Cardiac muscle cell (in vitro differentiated cells and primary cell): ENCODE results near the gene VAT1L. TPM values are rescaled to one million over a fixed set of nuclear protein-coding genes. Genes with fewer than 3 reads are reported as not detected.
A peak's percentile ranks its signal among the peaks of the same experiment; 100 is the strongest.

Source experiments
- DNase-seq, 2 donors: peaks; one replicate each; pipeline versions ENCODE4 v3.0.0 to v3.0.0-alpha.2; 2010 to 2017; ENCODE audit warnings: low read depth in 1 of 2, low spot score in 1 of 2
- H3K27ac ChIP-seq: fragments of 200-600 bp; sonication (generic); 2 replicates; pipeline ENCODE4 v1.5.1; 2016
- H3K27me3 ChIP-seq: fragments of 200-600 bp; sonication (generic); 2 replicates; pipeline ENCODE4 v1.6.0; 2016; ENCODE audit warnings: control low read depth
- H3K36me3 ChIP-seq: fragments of 200-600 bp; sonication (generic); 2 replicates; pipeline ENCODE4 v1.5.1; 2016; ENCODE audit warnings: control low read depth
- H3K4me1 ChIP-seq: fragments of 200-600 bp; sonication (generic); 2 replicates; pipeline ENCODE4 v1.8.1; 2017; ENCODE audit warnings: low read depth, mild to moderate bottlenecking, mixed run types
- H3K4me3 ChIP-seq: fragments of 200-600 bp; sonication (generic); 2 replicates; pipeline ENCODE4 v1.5.1; 2016; ENCODE audit warnings: mild to moderate bottlenecking
- H3K9me3 ChIP-seq: fragments of 200-600 bp; sonication (generic); 2 replicates; pipeline ENCODE4 v1.5.1; 2017; ENCODE audit warnings: low read depth, mild to moderate bottlenecking, control low read depth
- CTCF ChIP-seq: IDR thresholded peaks from 2 replicates; pipeline ENCODE4 v1.5.1; 2012; ENCODE audit warnings: low read depth, mild to moderate bottlenecking, low read length
- polyA plus RNA-seq: library from polyadenylated mRNA; unstranded; fragments of >200 nt; fragmentation: Nextera tagmentation; extraction: Ambion mirVana; gene quantifications from 2 replicates; pipeline ENCODE4 v1.2.1, GENCODE V29; 2016
- total RNA-seq: library from RNA; depleted of rRNA; stranded (reverse); fragments of >200 nt; gene quantifications from 2 replicates; pipeline ENCODE4 v1.2.3, GENCODE V29; 2016

Gene VAT1L
- total and polyA plus RNA-seq, 2 experiments from 2014 or later = 1.5 to 2.4 TPM

GRCh38 chr16:77767826-77768225, 20.5 kb upstream of the VAT1L start:
- no peaks in the 10 kb centered on the region for H3K36me3 ChIP-seq
- H3K9me3 ChIP-seq = no peaks in the 10 kb centered on the region
- H3K27me3 ChIP-seq = peaks cover 7% of the 10 kb centered on the region
- no peak for TF ChIP-seq CTCF
- no peaks in the 10 kb centered on the region for H3K4me1 ChIP-seq
- DNase-seq = no peak
- no peak overlapping the region for H3K27ac ChIP-seq
- no peak overlapping the region for H3K4me3 ChIP-seq

- TF ChIP-seq CTCF = no peak
- DNase-seq = no peak
- Histone ChIP-seq H3K4me1 (no peaks in the 10 kb centered on the region), H3K27ac (no peak overlapping the region), H3K4me3 (no peak overlapping the region), H3K27me3 (no peaks in the 10 kb centered on the region), H3K9me3 (no peaks in the 10 kb centered on the region), H3K36me3 (no peaks in the 10 kb centered on the region)
Measured at GRCh38 chr16:77775911-77776909, 12.2 kb upstream of the VAT1L start.

- H3K27ac ChIP-seq = no peak overlapping the region
- no peaks in the 10 kb centered on the region for H3K9me3 ChIP-seq
- no peak for TF ChIP-seq CTCF
- H3K4me3 ChIP-seq = no peak overlapping the region
- H3K27me3 ChIP-seq = no peaks in the 10 kb centered on the region
- H3K36me3 ChIP-seq = no peaks in the 10 kb centered on the region
- no peak for DNase-seq
- H3K4me1 ChIP-seq = no peaks in the 10 kb centered on the region
Measured at GRCh38 chr16:77777745-77778144, 10.6 kb upstream of the VAT1L start.

GRCh38 chr16:77780378-77780837, 8.0 kb upstream of the VAT1L start:
- no peak overlapping the region for H3K27ac ChIP-seq
- H3K27me3 ChIP-seq = peaks cover 4% of the 10 kb centered on the region
- H3K9me3 ChIP-seq = no peaks in the 10 kb centered on the region
- no peaks in the 10 kb centered on the region for H3K36me3 ChIP-seq
- no peaks in the 10 kb centered on the region for H3K4me1 ChIP-seq
- no peak overlapping the region for H3K4me3 ChIP-seq
- peak in 1 of 2 donors; percentile 50 for DNase-seq
- TF ChIP-seq CTCF = no peak

GRCh38 chr16:77781091-77781490, 7.3 kb upstream of the VAT1L start:
- no peak for TF ChIP-seq CTCF
- peaks cover 11% of the 10 kb centered on the region for H3K27me3 ChIP-seq
- no peaks in the 10 kb centered on the region for H3K9me3 ChIP-seq
- no peaks in the 10 kb centered on the region for H3K36me3 ChIP-seq
- no peak for DNase-seq
- H3K4me3 ChIP-seq = no peak overlapping the region
- no peaks in the 10 kb centered on the region for H3K4me1 ChIP-seq
- no peak overlapping the region for H3K27ac ChIP-seq
